ENCODE data around the gene DAZ2. TPM values are rescaled to one million over a fixed set of nuclear protein-coding genes. Genes with fewer than 3 reads are reported as not detected.
"Not testable (repeated sequence)": the region's sequence is repeated elsewhere in the genome, so short reads cannot be mapped to it uniquely, and the experiment has no call there.

DAZ2 gene
- total and polyA plus RNA-seq, 2 of the 4 experiments (the other 2 are of a cell fraction) = not detected

GRCh38 chrY:23207455-23207854 is 11.9 kb upstream of the DAZ2 start:
- H2BK5ac ChIP-seq (ENCODE audit: low read depth, low read length, poor library complexity, severe bottlenecking); H3K4me3 ChIP-seq (ENCODE audit: insufficient read depth, low read depth, low read length); H4K8ac ChIP-seq (ENCODE audit: low read depth in 2 of 2, low read length in 2 of 2); CTCF ChIA-PET; H2AFZ ChIP-seq (replicated peaks; ENCODE audit: low read length, poor library complexity); BruUV-seq (replicated peaks); H3K36me3 ChIP-seq (ENCODE audit: control insufficient read depth, insufficient read depth, low read length); H2AK5ac ChIP-seq (ENCODE audit: low read depth, low read length); H2BK15ac ChIP-seq (ENCODE audit: low read depth, low read length); H2BK20ac ChIP-seq (ENCODE audit: low read depth, low read length); H3K9ac ChIP-seq (ENCODE audit: low read depth, low read length); H4K5ac ChIP-seq (ENCODE audit: low read depth, low read length); H2AK9ac ChIP-seq (replicated peaks; ENCODE audit: low read depth, low read length, poor library complexity); DNase-seq; H2BK120ac ChIP-seq (ENCODE audit: low read depth, low read length); H3K9me1 ChIP-seq (ENCODE audit: insufficient read depth, low read length); intact Hi-C loops (cut with micrococcal nuclease); ATAC-seq (ENCODE audit: low read depth); H4K20me1 ChIP-seq (ENCODE audit: insufficient read depth, low read length); H4K91ac ChIP-seq (ENCODE audit: insufficient read depth, low read depth, low read length); in situ Hi-C loops (cut with MboI; ENCODE audit: low sequenced_read_pairs); H3K27me3 ChIP-seq (ENCODE audit: control insufficient read depth, insufficient read depth, low read length); H3K4me2 ChIP-seq (ENCODE audit: low read depth, low read length); H3K23ac ChIP-seq (ENCODE audit: low read depth, low read length); dilution Hi-C loops (cut with HindIII; ENCODE audit: low sequenced_read_pairs, unreplicated experiment); H3K27ac ChIP-seq (ENCODE audit: insufficient read depth, low read length); H3K14ac ChIP-seq (replicated peaks; ENCODE audit: low read depth, low read length); H3K9me3 ChIP-seq (ENCODE audit: control insufficient read depth, insufficient read depth, low read length); H3K79me1 ChIP-seq (ENCODE audit: low read depth in 1 of 2, low read length in 2 of 2); H3K56ac ChIP-seq (ENCODE audit: extremely low read depth, insufficient read depth, low read length); POLR2A ChIA-PET (ENCODE audit: unreplicated experiment); H3K4ac ChIP-seq (ENCODE audit: low read depth, low read length); H3K18ac ChIP-seq (ENCODE audit: low read depth, low read length); H3K4me1 ChIP-seq (ENCODE audit: control insufficient read depth, insufficient read depth, low read length): not testable (repeated sequence)
- no CpG with 5 or more reads among the region's 4 CpGs for WGBS, 2 experiments (ENCODE audit: extremely low coverage in 2 of 2, insufficient read length in 1 of 2)

DNA sequence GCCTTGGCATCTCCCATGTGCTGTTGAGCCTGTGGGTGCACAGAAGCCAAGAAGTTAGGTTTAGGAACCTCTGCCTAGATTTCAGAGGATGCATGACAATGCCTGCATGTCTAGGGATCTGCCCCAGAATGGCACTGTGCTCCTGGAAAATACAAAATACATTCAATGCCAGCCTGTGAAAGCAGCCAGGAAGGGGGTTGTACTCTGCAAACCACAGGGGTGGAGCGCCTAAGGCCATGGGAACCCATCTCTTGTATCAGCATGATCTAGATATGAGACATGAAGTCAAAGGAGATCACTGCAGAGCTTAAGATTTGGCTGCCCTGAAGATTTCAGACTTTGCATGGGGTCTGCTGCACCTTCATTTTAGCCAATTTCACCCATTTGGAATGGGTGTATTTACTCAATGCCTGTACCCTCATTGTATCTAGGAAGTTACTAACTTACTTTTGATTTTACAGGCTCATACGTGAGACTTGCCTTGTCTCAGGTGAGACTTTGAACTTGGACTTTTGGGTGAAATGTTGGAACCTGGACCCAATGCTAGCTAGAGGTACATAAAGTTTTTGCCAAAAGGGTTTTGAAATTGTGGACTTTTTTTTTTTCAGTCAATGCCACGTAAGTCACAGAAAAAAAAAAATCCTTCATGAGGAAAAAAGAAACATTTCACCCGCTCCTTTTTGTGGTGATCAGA is 9.4 kb upstream of the DAZ2 start:
- dilution Hi-C loops (cut with HindIII; ENCODE audit: low sequenced_read_pairs, unreplicated experiment); H3K79me1 ChIP-seq (ENCODE audit: low read depth in 1 of 2, low read length in 2 of 2); BruUV-seq (replicated peaks); H2BK120ac ChIP-seq (ENCODE audit: low read depth, low read length); H2BK5ac ChIP-seq (ENCODE audit: low read depth, low read length, poor library complexity, severe bottlenecking); H3K18ac ChIP-seq (ENCODE audit: low read depth, low read length); H2BK20ac ChIP-seq (ENCODE audit: low read depth, low read length); H3K4me1 ChIP-seq (ENCODE audit: control insufficient read depth, insufficient read depth, low read length); H3K27me3 ChIP-seq (ENCODE audit: control insufficient read depth, insufficient read depth, low read length); H3K14ac ChIP-seq (replicated peaks; ENCODE audit: low read depth, low read length); H3K23ac ChIP-seq (ENCODE audit: low read depth, low read length); H2AFZ ChIP-seq (replicated peaks; ENCODE audit: low read length, poor library complexity); H3K4me3 ChIP-seq (ENCODE audit: insufficient read depth, low read depth, low read length); H4K91ac ChIP-seq (ENCODE audit: insufficient read depth, low read depth, low read length); H3K9me1 ChIP-seq (ENCODE audit: insufficient read depth, low read length); H3K36me3 ChIP-seq (ENCODE audit: control insufficient read depth, insufficient read depth, low read length); DNase-seq; H2BK15ac ChIP-seq (ENCODE audit: low read depth, low read length); H3K9me3 ChIP-seq (ENCODE audit: control insufficient read depth, insufficient read depth, low read length); H2AK9ac ChIP-seq (replicated peaks; ENCODE audit: low read depth, low read length, poor library complexity); H3K56ac ChIP-seq (ENCODE audit: extremely low read depth, insufficient read depth, low read length); H3K9ac ChIP-seq (ENCODE audit: low read depth, low read length); CTCF ChIA-PET; in situ Hi-C loops (cut with MboI; ENCODE audit: low sequenced_read_pairs); H4K8ac ChIP-seq (ENCODE audit: low read depth in 2 of 2, low read length in 2 of 2); H4K5ac ChIP-seq (ENCODE audit: low read depth, low read length); POLR2A ChIA-PET (ENCODE audit: unreplicated experiment); H3K4ac ChIP-seq (ENCODE audit: low read depth, low read length); H3K4me2 ChIP-seq (ENCODE audit: low read depth, low read length); H2AK5ac ChIP-seq (ENCODE audit: low read depth, low read length); H3K27ac ChIP-seq (ENCODE audit: insufficient read depth, low read length); H4K20me1 ChIP-seq (ENCODE audit: insufficient read depth, low read length); intact Hi-C loops (cut with micrococcal nuclease); ATAC-seq (ENCODE audit: low read depth): not testable (repeated sequence)
- WGBS, 2 experiments (ENCODE audit: extremely low coverage in 2 of 2, insufficient read length in 1 of 2) = no CpG with 5 or more reads among the region's 4 CpGs

Data from IMR-90 (cell line).